Measurements from ENCODE around the gene ARHGEF11. TPM values are rescaled to one million over a fixed set of nuclear protein-coding genes. Genes with fewer than 3 reads are reported as not detected.

ARHGEF11 gene
- total and polyA plus RNA-seq, 9 of the 15 experiments (the other 6 are each of a cell fraction or from before 2014, with no cell fraction given), result 0.14 to 15.5 (median 9.0) TPM

GRCh38 chr1:156908541-156908940, 137.0 kb downstream of the ARHGEF11 start:
- DNase-seq (ENCODE audit: extremely low read depth in 1 of 4, low spot score in 3 of 4), result no peak
- no TSS peak for BruUV-seq (replicated peaks)
- Histone ChIP-seq H2AFZ (ENCODE audit: low read depth, low read length) (no peak overlapping the region), H3K9me3 (replicated peaks; ENCODE audit: control insufficient read depth, insufficient read depth, low read depth, low read length) (no peaks in the 10 kb centered on the region), H3K27me3 (ENCODE audit: control insufficient read depth in 2 of 2, insufficient read depth in 2 of 2, low read length in 2 of 2) (no peaks in the 10 kb centered on the region), H3K9me1 (ENCODE audit: control insufficient read depth, insufficient read depth, low read length) (peaks cover 4% of the 10 kb centered on the region), H3K4me3 (no peak overlapping the region), H3K27ac (ENCODE audit: extremely low read depth, low read depth, low read length) (no peak overlapping the region), H3K4me1 (replicated peaks in 1 of 2; ENCODE audit: control insufficient read depth in 2 of 2, insufficient read depth in 2 of 2, low read length in 2 of 2) (peaks cover 36 to 68% of the 10 kb centered on the region in 2 experiments), H4K20me1 (replicated peaks; ENCODE audit: control insufficient read depth, insufficient read depth, low read length) (no peaks in the 10 kb centered on the region), H3K4me2 (ENCODE audit: insufficient read depth, low read length) (no peak overlapping the region), H3K9ac (ENCODE audit: insufficient read depth in 1 of 2, low read depth in 2 of 2, low read length in 2 of 2) (no peak overlapping the region), H3K79me2 (ENCODE audit: control insufficient read depth, insufficient read depth, low read length) (peaks cover 10% of the 10 kb centered on the region), H3K36me3 (ENCODE audit: control insufficient read depth, insufficient read depth, low read length) (no peaks in the 10 kb centered on the region)
- in situ Hi-C loops (cut with MboI), result no loop called here
- CTCF ChIA-PET (ENCODE audit: low intra/inter-chr PET ratio), result no interaction called here
- intact Hi-C loops (cut with micrococcal nuclease), result no loop called here
- 85% methylated on average over 15 of the region's 29 CpGs for WGBS (ENCODE audit: insufficient coverage, low coverage, missing lambda C conversion rate)
- POLR2A ChIA-PET, result no interaction called here
- no peak for FAIRE-seq
- no peak for ATAC-seq
- no peak for TF ChIP-seq CHD2 (IDR thresholded peaks at IDR 0.05; ENCODE audit: low read depth, low read length)
- TF ChIP-seq ZBTB34 (CRISPR knock-in tag; IDR thresholded peaks at IDR 0.05), result no peak
- no peak for TF ChIP-seq ZNF239 (CRISPR knock-in tag; IDR thresholded peaks at IDR 0.05)
- TF ChIP-seq ZNF551 (CRISPR knock-in tag; IDR thresholded peaks at IDR 0.05), result no peak
- TF ChIP-seq ATF6 (CRISPR knock-in tag; IDR thresholded peaks at IDR 0.05), result no peak
- TF ChIP-seq FOXA1 (IDR thresholded peaks at IDR 0.05; ENCODE audit: borderline replicate concordance), result no peak
- TF ChIP-seq PCBP2 (IDR thresholded peaks at IDR 0.05; ENCODE audit: low read depth, low read length, poor library complexity, severe bottlenecking), result no peak
- TF ChIP-seq ZBTB9 (CRISPR knock-in tag; IDR thresholded peaks at IDR 0.05), result no peak
- no peak for TF ChIP-seq RHOXF2B (CRISPR knock-in tag; conservative IDR thresholded peaks at IDR 0.05)
- no peak for TF ChIP-seq CREB3L1 (IDR thresholded peaks at IDR 0.05; ENCODE audit: borderline replicate concordance, low read depth)
- TF ChIP-seq STAT6 (CRISPR knock-in tag; IDR thresholded peaks at IDR 0.05), result no peak
- no peak for TF ChIP-seq ZFP30 (CRISPR knock-in tag; IDR thresholded peaks at IDR 0.05; ENCODE audit: borderline replicate concordance)
- no peak for TF ChIP-seq IFI16 (CRISPR knock-in tag; IDR thresholded peaks at IDR 0.05)

All from K562 (cell line).